ENCODE measurements around the gene GGN. TPM values are rescaled to one million over a fixed set of nuclear protein-coding genes. Genes with fewer than 3 reads are reported as not detected.

GGN gene
- total and polyA plus RNA-seq, 2 of the 13 experiments (the other 11 are each of a cell fraction or from before 2014, with no cell fraction given), result not detected

DNA sequence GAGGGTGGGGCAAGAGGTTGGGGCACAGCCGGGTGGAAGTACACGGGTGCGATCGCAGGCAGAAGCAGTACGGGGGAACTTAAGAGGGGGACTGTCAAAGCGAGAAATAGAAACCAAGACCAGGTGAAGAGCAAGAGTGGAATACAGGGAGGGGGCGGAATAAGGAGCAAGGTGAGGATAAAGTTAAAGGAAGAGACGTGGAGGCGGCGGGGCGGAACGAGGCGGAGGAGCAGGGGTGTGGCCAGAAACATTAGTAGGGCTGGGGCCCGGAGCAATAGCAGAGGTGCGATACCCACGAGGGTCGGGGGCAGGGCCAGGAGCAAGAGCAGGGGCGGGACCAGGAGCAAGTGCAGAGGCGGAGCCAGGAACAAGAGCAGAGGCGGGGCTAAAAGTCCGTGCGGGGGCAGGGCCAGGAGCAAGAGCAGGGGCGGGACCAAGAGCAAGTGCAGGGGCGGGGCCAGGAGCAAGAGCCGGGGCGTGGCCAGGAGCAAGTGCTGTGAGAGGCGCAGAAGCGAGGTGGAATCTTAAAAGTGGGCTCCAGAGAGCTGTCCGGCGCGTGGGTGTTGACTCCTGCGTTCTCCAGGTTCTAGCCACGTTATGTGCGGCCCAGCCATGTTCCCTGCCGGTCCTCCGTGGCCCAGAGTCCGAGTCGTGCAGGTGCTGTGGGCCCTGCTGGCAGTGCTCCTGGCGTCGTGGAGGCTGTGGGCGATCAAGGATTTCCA, 51.0 kb downstream of the GGN start (continued):
- no peak for TF ChIP-seq LRRFIP1 (CRISPR knock-in tag; conservative IDR thresholded peaks at IDR 0.05)
- TF ChIP-seq MXD4 (CRISPR knock-in tag; IDR thresholded peaks at IDR 0.05), result 0 out of 2 replicates have a peak, but pooled peaks have one; percentile 17
- 0 out of 2 replicates have a peak, but pooled peaks have one; percentile 21 for TF ChIP-seq TGIF2 (CRISPR knock-in tag; IDR thresholded peaks at IDR 0.05)
- TF ChIP-seq NFKB2 (CRISPR knock-in tag; IDR thresholded peaks at IDR 0.05; ENCODE audit: borderline replicate concordance), result peak; percentile 48; the same call in 1 of the 2 replicates
- TF ChIP-seq HOXD1 (CRISPR knock-in tag; IDR thresholded peaks at IDR 0.05), result peak; percentile 37; the same call in 1 of the 2 replicates
- peak; percentile 35; the same call in 1 of the 2 replicates for TF ChIP-seq GABPB1 (CRISPR knock-in tag; IDR thresholded peaks at IDR 0.05)
- TF ChIP-seq ZNF225 (CRISPR knock-in tag; IDR thresholded peaks at IDR 0.05), result no peak; the same call in 1 of the 2 replicates
- TF ChIP-seq SP4 (CRISPR knock-in tag; IDR thresholded peaks at IDR 0.05), result peak; percentile 70
- peak; percentile 26; the same call in 1 of the 2 replicates for TF ChIP-seq HDAC1 (CRISPR knock-in tag; IDR thresholded peaks at IDR 0.05)
- peak; percentile 21; the same call in 1 of the 2 replicates for TF ChIP-seq BCL6 (CRISPR knock-in tag; IDR thresholded peaks at IDR 0.05)
- no peak for TF ChIP-seq ZNF337 (CRISPR knock-in tag; IDR thresholded peaks at IDR 0.05; ENCODE audit: borderline replicate concordance, low read depth)
- TF ChIP-seq ZNF326 (CRISPR knock-in tag; IDR thresholded peaks at IDR 0.05; ENCODE audit: borderline replicate concordance), result no peak
- peak in 1 of 2 experiments; percentile 59; a peak in 2 of 4 replicates for TF ChIP-seq POLR2A (IDR thresholded peaks at IDR 0.05; ENCODE audit: insufficient read depth in 1 of 2, low read depth in 2 of 2, low read length in 2 of 2)
- TF ChIP-seq HMGXB4 (CRISPR knock-in tag; IDR thresholded peaks at IDR 0.05; ENCODE audit: borderline replicate concordance in 1 of 2, low read depth in 1 of 2), result no peak
- TF ChIP-seq YEATS2 (CRISPR knock-in tag; IDR thresholded peaks at IDR 0.05; ENCODE audit: borderline replicate concordance), result 0 out of 2 replicates have a peak, but pooled peaks have one; percentile 31
- no peak for TF ChIP-seq MBNL3 (CRISPR knock-in tag; conservative IDR thresholded peaks at IDR 0.05)
- peak; percentile 65; the same call in 1 of the 2 replicates for TF ChIP-seq TARDBP (CRISPR knock-in tag; IDR thresholded peaks at IDR 0.05)
- peak; percentile 8 for TF ChIP-seq YY1 (IDR thresholded peaks at IDR 0.05; ENCODE audit: insufficient read depth, insufficient replicate concordance, low read depth, low read length)
- peak; percentile 28; the same call in 1 of the 2 replicates for TF ChIP-seq KDM2A (CRISPR knock-in tag; IDR thresholded peaks at IDR 0.05; ENCODE audit: borderline replicate concordance, low read depth)
- TF ChIP-seq SRF (IDR thresholded peaks at IDR 0.05; ENCODE audit: low read depth, low read length), result no peak
- 0 out of 2 replicates have a peak, but pooled peaks have one; percentile 49 for TF ChIP-seq PHF8 (CRISPR knock-in tag; IDR thresholded peaks at IDR 0.05)
- TF ChIP-seq KLF12 (CRISPR knock-in tag; IDR thresholded peaks at IDR 0.05; ENCODE audit: borderline replicate concordance), result 0 out of 2 replicates have a peak, but pooled peaks have one; percentile 3
- TF ChIP-seq AHR (CRISPR knock-in tag; IDR thresholded peaks at IDR 0.05), result 0 out of 2 replicates have a peak, but pooled peaks have one; percentile 32
- TF ChIP-seq, protein P1, sequence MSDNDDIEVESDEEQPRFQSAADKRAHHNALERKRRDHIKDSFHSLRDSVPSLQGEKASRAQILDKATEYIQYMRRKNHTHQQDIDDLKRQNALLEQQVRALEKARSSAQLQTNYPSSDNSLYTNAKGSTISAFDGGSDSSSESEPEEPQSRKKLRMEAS (IDR thresholded peaks at IDR 0.05), result peak; percentile 49; the same call in 1 of the 2 replicates
- TF ChIP-seq MYC (CRISPR knock-in tag; IDR thresholded peaks at IDR 0.05; ENCODE audit: borderline replicate concordance), result peak; percentile 23; the same call in 1 of the 2 replicates
